ENCODE results near the gene RASSF7.

Gene RASSF7

DNA sequence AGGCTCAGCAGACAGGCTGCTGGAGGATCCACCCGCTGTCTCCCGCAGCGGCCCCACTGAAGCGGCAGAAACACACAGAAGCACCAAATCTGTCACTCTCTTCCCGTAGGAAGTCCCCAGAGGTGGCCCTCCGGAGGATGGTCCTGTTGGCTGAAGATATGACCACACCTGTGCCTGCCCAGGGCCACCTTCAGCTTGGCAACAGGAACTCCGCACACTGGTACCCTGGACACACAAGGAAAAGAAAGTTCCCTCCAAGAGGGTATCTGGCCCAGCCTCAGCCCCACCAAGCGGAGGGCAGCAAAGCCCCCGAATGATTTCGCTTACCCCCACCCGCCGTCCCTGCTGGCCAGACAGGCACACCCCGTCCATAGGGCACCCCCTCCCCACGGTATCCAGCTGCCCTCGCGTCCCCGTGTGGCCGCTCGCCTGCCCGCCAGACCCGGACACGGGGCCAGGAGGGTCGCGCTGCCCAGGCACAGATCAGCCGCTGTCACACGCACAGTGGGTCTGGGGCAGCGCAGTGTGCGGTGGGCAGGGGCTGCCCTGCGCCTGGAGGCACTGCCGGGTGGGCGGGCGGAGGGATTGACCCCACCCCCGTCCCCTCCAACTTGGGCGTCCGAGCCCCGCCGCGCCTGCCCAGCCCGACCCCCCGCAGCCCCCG, 7.0 kb downstream of the RASSF7 start:
- DNase-seq = no peak

- DNase-seq = peak; percentile 97
These were observed 7.8 kb downstream of the RASSF7 start for GRCh38 chr11:568306-569157.

- no peak for DNase-seq
These were observed 8.6 kb downstream of the RASSF7 start for GRCh38 chr11:569158-569885.

GRCh38 chr11:571802-572185, 11.0 kb downstream of the RASSF7 start:
- no peak for DNase-seq

GRCh38 chr11:573146-573759, 12.5 kb downstream of the RASSF7 start:
- no peak for DNase-seq

- DNase-seq = peak; percentile 64
These were observed 13.3 kb downstream of the RASSF7 start for GRCh38 chr11:574031-574570.

DNA sequence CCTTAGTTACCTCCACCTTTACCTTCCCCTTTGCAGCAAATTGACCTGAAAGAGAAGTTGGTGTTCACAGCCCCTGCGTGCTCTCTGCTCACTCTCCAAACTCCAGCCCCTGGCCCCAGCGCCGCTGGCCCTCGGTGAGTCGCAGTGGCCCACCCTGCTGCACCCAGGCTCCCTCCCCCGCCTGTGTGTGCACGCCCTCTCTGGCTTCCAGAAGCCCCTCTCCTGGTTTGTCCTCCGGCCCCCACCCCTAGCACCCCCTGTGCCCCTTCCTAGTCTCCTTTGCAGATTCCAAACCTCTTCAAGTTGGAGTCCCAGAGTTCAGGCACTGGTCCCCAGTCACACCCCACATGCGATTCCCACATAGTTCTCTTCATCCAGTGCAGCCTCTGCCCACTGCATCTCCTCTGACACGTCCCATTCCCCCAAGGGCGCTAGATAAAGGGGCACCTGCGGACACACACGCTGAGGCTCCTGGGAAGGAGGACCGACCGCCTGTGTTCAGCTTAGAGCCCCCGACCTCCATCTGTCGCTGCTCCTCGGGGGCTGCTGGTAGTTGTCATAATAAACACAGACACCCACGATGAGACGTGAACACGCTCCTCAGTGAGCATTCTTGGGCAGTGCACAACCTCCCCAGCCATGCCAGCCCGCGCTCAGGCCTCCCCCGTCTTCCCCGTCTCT, 14.0 kb downstream of the RASSF7 start:
- DNase-seq = no peak

DNA sequence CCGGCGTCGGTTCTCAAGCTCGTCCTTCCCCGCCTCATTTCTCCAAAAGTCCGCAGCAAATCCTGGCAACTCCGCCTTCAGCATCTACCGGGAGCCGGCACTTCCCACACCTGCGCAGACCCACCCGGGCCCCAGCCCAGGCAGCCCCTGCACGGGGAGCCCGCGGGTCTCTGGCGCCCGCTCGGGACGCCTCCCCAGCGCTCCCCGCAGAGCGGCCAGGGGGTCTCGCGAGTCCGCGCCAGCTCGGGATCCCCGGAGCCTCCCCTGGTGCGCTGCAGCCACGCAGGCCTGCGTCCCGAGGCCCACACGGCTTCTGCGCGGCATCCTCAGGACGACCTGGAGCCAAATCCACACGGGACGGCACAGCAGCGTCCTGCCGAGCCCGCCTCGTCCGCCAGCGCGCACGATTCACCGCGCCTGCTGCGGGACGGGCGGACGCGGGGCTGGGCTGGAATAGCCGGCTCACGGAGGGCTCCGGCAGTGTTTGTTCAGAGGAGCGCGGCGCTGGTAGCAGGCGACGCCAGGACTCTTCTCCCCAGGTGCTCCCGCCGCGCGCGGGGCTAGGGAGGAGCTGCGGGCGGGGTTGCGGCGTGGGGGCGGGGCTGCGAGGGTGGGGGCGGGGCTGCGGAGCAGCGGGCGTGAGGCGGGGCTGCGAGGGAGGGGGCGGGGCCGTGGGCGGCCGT, 14.7 kb downstream of the RASSF7 start:
- DNase-seq = peak; percentile 80

DNA sequence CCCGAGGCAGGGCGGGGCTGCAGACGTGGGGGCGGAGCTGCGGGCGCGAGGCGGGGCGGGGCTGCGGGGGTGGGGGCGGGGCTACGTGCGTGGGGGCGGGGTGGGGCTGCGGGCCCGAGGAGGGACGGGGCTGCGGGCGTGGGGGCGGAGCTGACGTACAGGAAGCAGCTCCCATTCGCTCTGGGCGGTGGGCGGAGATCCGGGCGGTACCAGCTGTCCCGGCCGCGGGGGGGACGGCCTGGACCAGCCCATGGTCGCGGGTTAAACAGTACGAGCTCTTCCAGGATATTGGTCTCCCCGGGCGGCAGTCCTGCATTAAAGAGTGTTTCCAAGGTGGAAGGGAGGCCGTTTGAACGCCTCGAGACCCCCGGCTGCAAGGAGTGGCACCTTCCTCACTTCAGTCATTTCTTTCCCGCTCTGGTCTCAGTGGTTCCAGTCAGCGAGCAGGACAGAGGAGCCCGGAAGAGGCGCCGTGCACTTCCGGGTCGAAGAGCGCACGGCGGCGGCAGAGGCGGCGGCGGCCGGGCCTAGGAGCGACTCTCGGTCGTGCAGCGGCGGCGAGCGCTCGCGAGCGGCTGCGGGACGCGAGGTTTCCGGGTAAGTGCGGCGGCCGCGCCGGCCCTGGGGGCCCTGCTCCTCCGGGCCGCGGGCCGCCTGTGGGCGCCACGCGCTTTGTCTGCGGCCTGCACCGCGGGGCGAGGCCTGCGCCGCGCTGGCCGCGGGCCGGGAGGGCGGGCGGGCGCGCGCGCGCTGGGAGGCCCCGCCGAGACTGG, 15.4 kb downstream of the RASSF7 start, which contains the start of gene PHRF1:
TSS of gene PHRF1 (plus strand) at position 475 of the 773 bp plus-strand sequence. CDS start 5,043 bp downstream, outside the sequence.
- peak; percentile 96 for DNase-seq

DNA sequence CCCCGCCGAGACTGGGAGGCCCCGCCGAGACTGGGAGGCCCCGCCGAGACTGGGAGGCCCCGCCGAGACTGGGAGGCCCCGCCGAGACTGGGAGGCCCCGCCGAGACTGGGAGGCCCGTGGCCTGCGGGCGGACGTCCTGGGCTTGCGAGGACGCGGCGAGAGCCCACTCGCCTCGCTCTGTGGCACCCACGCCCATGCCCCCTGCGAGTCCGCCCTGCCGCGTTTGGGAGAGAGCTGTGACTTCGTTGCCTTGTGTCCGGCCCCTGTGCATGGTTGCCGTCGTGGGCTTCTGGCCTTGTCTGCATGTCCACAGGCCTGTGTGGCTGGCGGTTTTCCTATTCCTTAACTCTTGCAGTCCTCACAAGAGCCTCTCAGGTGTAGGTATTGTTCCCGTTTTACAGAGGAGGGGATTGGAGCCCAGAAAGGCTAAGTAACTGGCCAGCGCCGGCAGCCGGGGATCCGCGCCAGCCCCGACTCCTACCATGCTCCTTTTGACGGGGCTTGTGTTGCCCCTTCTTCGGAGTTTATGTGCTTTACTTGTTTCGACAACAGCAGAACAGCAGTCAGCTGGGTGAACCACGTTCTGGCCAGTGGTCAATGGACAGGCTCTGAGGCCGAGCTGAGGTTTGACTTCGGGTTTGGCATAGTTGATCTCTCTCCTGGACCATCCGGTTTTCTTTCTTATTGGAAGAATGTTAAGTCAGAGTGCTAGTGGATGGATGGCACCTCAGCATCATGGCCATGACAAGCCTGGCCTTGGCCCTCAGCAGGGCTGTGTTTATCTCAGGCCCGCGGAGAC, 16.2 kb downstream of the RASSF7 start:
- DNase-seq = no peak

GRCh38 chr11:577611-577894, 16.8 kb downstream of the RASSF7 start:
- DNase-seq = no peak

DNA sequence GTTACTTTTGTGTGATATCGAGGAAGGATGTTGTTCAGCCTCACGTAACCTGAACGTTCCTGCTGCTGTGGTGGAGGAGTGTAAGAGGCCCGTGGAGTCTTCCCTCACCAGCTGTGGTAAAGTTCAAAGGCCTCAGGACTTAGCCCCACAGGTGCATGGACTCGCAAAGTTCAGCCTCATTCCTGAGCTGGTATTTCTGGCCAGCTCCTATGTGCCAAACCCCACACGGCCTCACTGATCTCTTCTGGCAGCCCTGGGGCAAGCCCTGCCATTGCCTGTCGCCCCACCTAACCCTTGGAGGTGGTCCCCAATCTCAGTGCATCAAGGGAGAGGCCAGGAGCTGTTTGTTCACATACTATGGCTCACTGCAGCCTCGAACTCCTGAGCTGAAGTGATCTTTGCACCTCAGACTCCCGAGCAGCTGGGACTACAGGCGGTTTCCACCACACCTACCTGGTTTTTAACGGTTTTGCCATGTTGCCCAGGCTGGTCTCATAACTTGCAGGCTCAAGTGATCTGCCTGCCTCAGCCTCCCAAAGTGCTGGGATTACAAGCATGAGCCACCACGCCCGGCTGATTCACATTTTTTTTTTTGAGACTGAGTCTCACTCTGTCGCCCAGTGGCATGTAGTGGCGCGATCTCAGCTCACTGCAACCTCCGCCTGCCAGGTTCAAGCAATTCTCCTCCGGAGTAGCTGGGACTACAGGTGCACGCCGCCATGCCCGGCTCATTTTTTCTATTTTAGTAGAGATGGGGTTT, 17.7 kb downstream of the RASSF7 start:
- no peak for DNase-seq

GRCh38 chr11:579830-580601, 19.2 kb downstream of the RASSF7 start:
- DNase-seq = no peak

- DNase-seq = no peak
These were observed 20.6 kb downstream of the RASSF7 start for GRCh38 chr11:581342-581741.

GRCh38 chr11:581752-582151, 21.0 kb downstream of the RASSF7 start:
- no peak for DNase-seq

DNA sequence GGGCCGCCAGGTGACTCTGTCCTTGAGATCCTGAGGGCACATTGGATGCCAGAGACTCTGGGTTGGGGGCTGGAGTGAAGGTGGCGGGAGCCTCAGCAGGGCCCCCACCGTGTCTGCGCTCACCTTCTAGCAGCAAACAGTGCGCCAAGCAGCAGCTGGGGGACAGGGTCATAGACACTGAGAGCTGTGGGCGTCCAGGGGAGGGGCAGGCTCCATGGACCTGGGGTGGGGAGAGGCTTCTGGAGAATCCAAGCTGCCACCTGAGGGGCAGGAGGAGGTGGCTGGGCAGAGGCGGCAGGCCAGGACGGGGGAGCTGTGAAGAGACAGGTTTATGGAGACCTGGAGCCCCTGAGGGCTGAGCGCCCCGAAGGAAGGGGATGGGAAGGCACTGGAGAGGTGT, 23.5 kb downstream of the RASSF7 start:
- DNase-seq = no peak

DNA sequence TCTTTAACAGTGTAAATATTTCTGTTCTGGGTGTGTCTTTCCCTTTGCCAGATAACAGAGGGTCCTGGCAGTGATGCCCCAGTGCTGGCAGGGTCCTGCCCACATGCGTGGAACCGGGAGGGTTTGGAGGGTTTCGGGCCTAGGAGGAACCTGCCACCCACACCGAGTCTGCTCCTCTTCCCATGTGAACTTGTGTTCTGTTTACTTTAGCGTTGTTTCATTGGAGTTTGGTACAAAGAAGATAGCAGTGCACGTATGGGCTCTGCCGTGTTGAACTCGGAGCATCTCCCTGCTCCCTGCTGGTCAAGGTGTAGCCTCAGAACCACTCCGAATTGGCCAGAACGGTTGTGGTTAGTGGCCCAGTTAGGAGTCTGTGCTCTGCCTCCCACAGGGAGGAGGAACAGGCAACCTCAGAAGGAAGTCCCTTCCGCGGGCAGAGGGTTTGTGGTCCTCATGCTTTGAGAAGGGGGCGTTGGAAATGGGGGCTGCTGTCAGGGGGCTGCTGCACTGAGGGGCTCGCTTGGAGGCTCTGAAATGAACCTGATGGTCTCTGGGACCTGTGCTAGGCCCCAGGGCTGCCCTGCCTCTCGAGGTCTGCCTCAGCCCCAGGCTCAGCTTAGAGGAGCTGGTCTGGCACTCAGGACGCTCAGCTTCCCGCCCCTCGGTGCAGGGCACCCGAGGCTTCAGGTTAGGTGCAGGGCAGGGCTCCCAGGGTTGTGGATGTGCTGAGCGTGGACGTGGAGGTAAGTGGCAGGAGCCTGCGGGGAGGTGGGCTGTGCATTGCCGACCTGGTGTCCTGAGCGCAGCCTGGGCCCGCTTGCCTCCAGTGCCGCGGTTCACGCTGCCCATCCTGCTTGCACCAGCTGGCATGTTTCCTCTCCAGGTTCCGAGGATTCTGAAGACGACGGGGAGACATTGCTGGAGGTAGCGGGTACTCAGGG, 25.9 kb downstream of the RASSF7 start:
- DNase-seq = no peak
